BJ (cell line): ENCODE measurements around the gene FGF11. TPM values are rescaled to one million over a fixed set of nuclear protein-coding genes. Genes with fewer than 3 reads are reported as not detected.
"Not testable (repeated sequence)": the region's sequence is repeated elsewhere in the genome, so short reads cannot be mapped to it uniquely, and the experiment has no call there.

Experiments used
- CTCF ChIA-PET: fragments of 350-600 bp; formaldehyde crosslinking; extraction: SDS; loops from one replicate; lab custom pipeline; 2021; ENCODE audit warnings: antibody characterized with exemption, inconsistent platforms; lab: Yijun Ruan, JAX
- POLR2A ChIA-PET: fragments of 300-600 bp; sonication (Branson Sonifier 250); formaldehyde crosslinking; extraction: SDS; loops from one replicate; lab custom pipeline; 2021; ENCODE audit warnings: antibody characterized with exemption; lab: Charles Lee
- DNase-seq: peaks from one replicate; pipeline ENCODE4 v3.0.0-alpha.2; 2011; ENCODE audit warnings: low read depth
- H3K27me3 ChIP-seq: 2 replicates; pipeline ENCODE4 v1.6.0; 2011; ENCODE audit warnings: low read length; ENCODE audit not compliant: control insufficient read depth, insufficient read depth
- H3K36me3 ChIP-seq: 2 replicates; pipeline ENCODE4 v1.5.1; 2011; ENCODE audit warnings: low read length; ENCODE audit not compliant: control insufficient read depth, insufficient read depth
- H3K4me3 ChIP-seq: 2 replicates; pipeline ENCODE4 v1.5.1; 2011; ENCODE audit warnings: low read depth, mild to moderate bottlenecking, control low read depth, low read length
- CTCF ChIP-seq: IDR thresholded peaks from 2 replicates; pipeline ENCODE4 v1.5.1; 2011; ENCODE audit warnings: low read depth, mild to moderate bottlenecking, control low read depth, inconsistent platforms, low read length, moderate library complexity; ENCODE audit not compliant: insufficient read depth
- polyA plus RNA-seq: library from polyadenylated mRNA; depleted of rRNA; stranded (reverse); fragments of >200 nt; gene quantifications from 2 replicates; pipeline ENCODE4 v1.2.3, GENCODE V29; 2011

Gene FGF11
- polyA plus RNA-seq, 1 experiment, result 0.98 TPM

- ChIA-PET POLR2A (no interaction called here), CTCF (no interaction called here)
- Histone ChIP-seq H3K27me3 (no peaks in the 10 kb centered on the region), H3K4me3 (no peak overlapping the region), H3K36me3 (peaks cover 24% of the 10 kb centered on the region)
- DNase-seq, result no peak
- no peak for TF ChIP-seq CTCF
Observed at GRCh38 chr17:7468290-7468689, 29.0 kb downstream of the FGF11 start.

GRCh38 chr17:7468804-7469389 is 29.6 kb downstream of the FGF11 start:
- CTCF ChIA-PET, result interaction anchor here (2.0 kb wide), 1 partner anchor 17 kb away, joined by 5 read pairs; no protein-coding TSS in a partner anchor
- TF ChIP-seq CTCF, result no peak
- Histone ChIP-seq H3K36me3 (peaks cover 18% of the 10 kb centered on the region), H3K27me3 (no peaks in the 10 kb centered on the region), H3K4me3 (no peak overlapping the region)
- POLR2A ChIA-PET, result no interaction called here
- DNase-seq, result no peak

- DNase-seq, POLR2A ChIA-PET, H3K27me3 ChIP-seq, H3K4me3 ChIP-seq: not testable (repeated sequence)
- H3K36me3 ChIP-seq, result peaks cover 19% of the 10 kb centered on the region
- CTCF ChIA-PET, result interaction anchor here (2.0 kb wide), 1 partner anchor 16 kb away, joined by 5 read pairs; no protein-coding TSS in a partner anchor
Observed at GRCh38 chr17:7469843-7470242, 30.5 kb downstream of the FGF11 start.

- H3K27me3 ChIP-seq, POLR2A ChIA-PET, DNase-seq, H3K4me3 ChIP-seq: not testable (repeated sequence)
- H3K36me3 ChIP-seq, result peaks cover 19% of the 10 kb centered on the region
- CTCF ChIA-PET, result interaction anchor here (1.0 to 2.0 kb wide), 2 partner anchors 15 to 45 kb away, joined by 3 to 5 read pairs; no protein-coding TSS in a partner anchor
Observed at GRCh38 chr17:7470457-7470973, 31.2 kb downstream of the FGF11 start.

GRCh38 chr17:7471729-7472128 is 32.4 kb downstream of the FGF11 start:
- CTCF ChIA-PET, result no interaction called here
- POLR2A ChIA-PET, result no interaction called here

GRCh38 chr17:7474767-7475166 is 35.5 kb downstream of the FGF11 start:
- H3K36me3 ChIP-seq, H3K27me3 ChIP-seq, POLR2A ChIA-PET, DNase-seq, CTCF ChIA-PET, H3K4me3 ChIP-seq: not testable (repeated sequence)

More at GRCh38 chr17:7471729-7472128, 32.4 kb downstream of the FGF11 start:
- Histone ChIP-seq H3K36me3 (peaks cover 9% of the 10 kb centered on the region), H3K27me3 (no peaks in the 10 kb centered on the region), H3K4me3 (no peak overlapping the region)
- no peak for TF ChIP-seq CTCF
- no peak for DNase-seq
